Endodermal cell (in vitro differentiated cells): Measurements from ENCODE around the gene ZNF577. TPM values are rescaled to one million over a fixed set of nuclear protein-coding genes. Genes with fewer than 3 reads are reported as not detected.

Experiments
- DNase-seq: peaks from one replicate; pipeline ENCODE4 v3.0.0-alpha.2; 2017
- H3K27ac ChIP-seq: 2 replicates; pipeline ENCODE4 v1.5.1; 2013; ENCODE audit warnings: mild to moderate bottlenecking, low read depth, low read length, moderate library complexity
- H3K27me3 ChIP-seq: 2 replicates; pipeline ENCODE4 v1.6.1; 2013; ENCODE audit warnings: mild to moderate bottlenecking, low read length, moderate library complexity; ENCODE audit not compliant: insufficient read depth, control insufficient read depth, poor library complexity, severe bottlenecking
- H3K36me3 ChIP-seq: 2 replicates; pipeline ENCODE4 v1.7.0; 2013; ENCODE audit warnings: mild to moderate bottlenecking, low read length, moderate library complexity; ENCODE audit not compliant: control insufficient read depth, insufficient read depth
- H3K4me1 ChIP-seq: one replicate; pipeline ENCODE4 v1.7.0; 2013; ENCODE audit warnings: low read length; ENCODE audit not compliant: control insufficient read depth, insufficient read depth
- H3K4me3 ChIP-seq: 2 replicates; pipeline ENCODE4 v1.5.1; 2013; ENCODE audit warnings: mild to moderate bottlenecking, low read length, moderate library complexity
- H3K9ac ChIP-seq: 2 replicates; pipeline ENCODE4 v1.6.1; 2013; ENCODE audit warnings: mild to moderate bottlenecking, low read length, moderate library complexity; ENCODE audit not compliant: poor library complexity, severe bottlenecking; ENCODE audit errors: extremely low read depth
- H3K9me3 ChIP-seq: 2 replicates; pipeline ENCODE4 v1.6.1; 2013; ENCODE audit warnings: mild to moderate bottlenecking, low read length, moderate library complexity; ENCODE audit not compliant: control insufficient read depth
- H3K27ac Mint-ChIP-seq: 2 replicates; pipeline ENCODE4 v1.8.0; 2020; ENCODE audit warnings: mixed read lengths
- H3K27me3 Mint-ChIP-seq: 2 replicates; pipeline ENCODE4 v1.8.0; 2021; ENCODE audit warnings: mild to moderate bottlenecking, mixed read lengths; ENCODE audit not compliant: insufficient read depth
- H3K36me3 Mint-ChIP-seq: 2 replicates; pipeline ENCODE4 v1.8.0; 2020; ENCODE audit warnings: low read depth, mixed read lengths
- H3K4me1 Mint-ChIP-seq: 2 replicates; pipeline ENCODE4 v1.8.0; 2020; ENCODE audit warnings: mixed read lengths
- H3K4me3 Mint-ChIP-seq: 2 replicates; pipeline ENCODE4 v1.8.0; 2020; ENCODE audit warnings: mild to moderate bottlenecking, moderate library complexity, mixed read lengths
- H3K9me3 Mint-ChIP-seq: 2 replicates; pipeline ENCODE4 v1.8.0; 2020; ENCODE audit warnings: mild to moderate bottlenecking, mixed read lengths
- WGBS, 2 experiments: methylation state at CpG; one replicate each; pipeline versions ENCODE4 v1.1.5 to v1.1.7; 2013; ENCODE audit warnings: missing lambda C conversion rate in 2 of 2, mixed read lengths in 1 of 2; ENCODE audit not compliant: insufficient coverage in 1 of 2, insufficient read length in 1 of 2; 5-methylcytosine and 5-hydroxymethylcytosine counted together
- total RNA-seq, 2 donors: library from RNA; stranded (reverse); fragmentation: NEBNext Ultra II Directional in 1 of 2; extraction: Animal tissue kit (Norgen Biotek cat#: 25700) in 1 of 2; gene quantifications; 2 replicates in 1 of 2; 3 replicates in 1 of 2; pipeline ENCODE4 v1.2.1, GENCODE V29; 2021
- TF ChIP-seq, protein P1 (sequence below): fragments of 200-600 bp; sonication (generic); conservative IDR thresholded peaks from 2 replicates; pipeline ENCODE4 v1.5.0; 2021; ENCODE audit warnings: antibody characterized with exemption, mild to moderate bottlenecking

The ZNF577 gene
- total RNA-seq, 2 donors from 2014 or later: 25.8 to 31.1 TPM

DNA sequence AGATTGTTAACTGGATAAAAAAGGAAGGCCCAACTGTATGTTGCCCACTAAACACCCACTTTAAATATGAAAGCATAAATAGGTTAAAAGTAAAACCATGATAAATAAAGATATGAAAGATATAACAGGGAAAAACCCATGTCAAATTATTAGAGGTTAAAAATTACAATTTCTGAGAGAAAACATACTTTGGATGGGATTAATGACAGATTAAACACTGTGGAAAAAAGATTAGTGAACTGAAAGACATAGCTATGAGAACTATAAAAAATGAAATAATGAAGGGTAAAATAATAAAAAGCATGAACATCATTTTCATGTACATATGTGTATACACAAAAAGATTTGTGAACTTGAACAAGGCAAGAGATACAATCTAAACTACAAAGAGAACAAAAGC lies 2.2 kb upstream of the ZNF577 start:
- no peaks in the 10 kb centered on the region for H3K4me1 Mint-ChIP-seq

DNA sequence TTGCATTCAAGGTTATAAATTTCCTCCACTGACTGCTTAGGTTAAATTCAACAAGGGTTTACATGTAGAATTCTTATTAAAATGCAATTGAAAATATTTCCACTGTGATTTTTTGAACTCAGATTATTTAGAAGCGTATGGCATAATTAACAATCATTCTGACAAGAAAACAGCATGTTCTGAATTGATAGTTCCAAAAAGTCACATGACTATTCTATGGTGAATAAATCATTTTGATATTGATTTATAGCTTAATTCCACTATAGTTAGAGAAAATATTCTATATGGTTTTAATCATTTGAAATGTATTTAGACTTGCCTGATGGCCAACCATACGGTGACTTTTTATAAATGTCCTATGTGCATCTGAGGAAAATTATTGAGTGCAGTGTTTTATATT lies 3.0 kb downstream of the ZNF577 start:
- Histone ChIP-seq H3K9ac (no peak overlapping the region), H3K9me3 (peaks cover 100% of the 10 kb centered on the region), H3K27ac (no peak overlapping the region), H3K4me1 (no peaks in the 10 kb centered on the region), H3K4me3 (peak overlapping the region; percentile 85), H3K36me3 (peaks cover 94% of the 10 kb centered on the region), H3K27me3 (no peaks in the 10 kb centered on the region)
- TF ChIP-seq, protein P1, sequence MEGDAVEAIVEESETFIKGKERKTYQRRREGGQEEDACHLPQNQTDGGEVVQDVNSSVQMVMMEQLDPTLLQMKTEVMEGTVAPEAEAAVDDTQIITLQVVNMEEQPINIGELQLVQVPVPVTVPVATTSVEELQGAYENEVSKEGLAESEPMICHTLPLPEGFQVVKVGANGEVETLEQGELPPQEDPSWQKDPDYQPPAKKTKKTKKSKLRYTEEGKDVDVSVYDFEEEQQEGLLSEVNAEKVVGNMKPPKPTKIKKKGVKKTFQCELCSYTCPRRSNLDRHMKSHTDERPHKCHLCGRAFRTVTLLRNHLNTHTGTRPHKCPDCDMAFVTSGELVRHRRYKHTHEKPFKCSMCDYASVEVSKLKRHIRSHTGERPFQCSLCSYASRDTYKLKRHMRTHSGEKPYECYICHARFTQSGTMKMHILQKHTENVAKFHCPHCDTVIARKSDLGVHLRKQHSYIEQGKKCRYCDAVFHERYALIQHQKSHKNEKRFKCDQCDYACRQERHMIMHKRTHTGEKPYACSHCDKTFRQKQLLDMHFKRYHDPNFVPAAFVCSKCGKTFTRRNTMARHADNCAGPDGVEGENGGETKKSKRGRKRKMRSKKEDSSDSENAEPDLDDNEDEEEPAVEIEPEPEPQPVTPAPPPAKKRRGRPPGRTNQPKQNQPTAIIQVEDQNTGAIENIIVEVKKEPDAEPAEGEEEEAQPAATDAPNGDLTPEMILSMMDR: no peak
- 94 to 100% methylated on average over 1 to 2 of the region's 2 CpGs for WGBS, 2 experiments
- DNase-seq: no peak
- Mint-ChIP-seq H3K4me3 (no peak overlapping the region), H3K9me3 (peaks cover 80% of the 10 kb centered on the region), H3K36me3 (peaks cover 82% of the 10 kb centered on the region), H3K4me1 (peaks cover 4% of the 10 kb centered on the region), H3K27me3 (no peaks in the 10 kb centered on the region), H3K27ac (no peak overlapping the region)

More for the DNA sequence above, 2.2 kb upstream of the ZNF577 start:
- TF ChIP-seq, protein P1: no peak
- Histone ChIP-seq H3K4me1 (no peaks in the 10 kb centered on the region), H3K9me3 (peaks cover 100% of the 10 kb centered on the region), H3K4me3 (peak overlapping the region; percentile 85), H3K27me3 (no peaks in the 10 kb centered on the region), H3K9ac (no peak overlapping the region), H3K36me3 (peaks cover 96% of the 10 kb centered on the region), H3K27ac (no peak overlapping the region)
- no peaks in the 10 kb centered on the region for H3K27me3 Mint-ChIP-seq
- DNase-seq: no peak
- no peak overlapping the region for H3K27ac Mint-ChIP-seq
- peaks cover 87% of the 10 kb centered on the region for H3K36me3 Mint-ChIP-seq
- H3K4me3 Mint-ChIP-seq: no peak overlapping the region
- peaks cover 92% of the 10 kb centered on the region for H3K9me3 Mint-ChIP-seq

DNA sequence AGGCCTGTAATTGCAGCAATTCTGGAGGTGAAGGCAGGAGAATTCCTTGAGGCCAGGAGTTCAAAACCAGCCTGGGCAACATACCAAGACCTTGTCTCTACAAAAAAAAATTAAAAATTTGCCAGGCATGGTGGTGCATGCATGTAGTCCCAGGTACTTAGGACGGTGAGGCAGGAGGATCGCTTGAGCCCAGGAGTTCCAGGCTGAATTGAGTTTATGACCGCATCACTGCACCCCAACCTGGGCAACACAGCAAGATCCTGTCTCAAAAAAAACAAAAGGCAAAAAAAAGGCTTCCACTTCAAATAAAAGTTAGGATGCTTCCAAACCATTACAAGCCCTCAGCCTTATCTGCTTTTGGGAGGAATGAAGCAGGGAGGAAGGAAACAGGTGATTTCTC lies 5.2 kb downstream of the ZNF577 start:
- Histone ChIP-seq H3K9ac (no peak overlapping the region), H3K27ac (no peak overlapping the region), H3K9me3 (peaks cover 100% of the 10 kb centered on the region), H3K4me1 (no peaks in the 10 kb centered on the region), H3K4me3 (peak overlapping the region; percentile 9), H3K27me3 (no peaks in the 10 kb centered on the region), H3K36me3 (peaks cover 98% of the 10 kb centered on the region)
- Mint-ChIP-seq H3K36me3 (peaks cover 85% of the 10 kb centered on the region), H3K9me3 (peaks cover 80% of the 10 kb centered on the region), H3K27me3 (no peaks in the 10 kb centered on the region), H3K4me1 (peaks cover 4% of the 10 kb centered on the region), H3K4me3 (no peak overlapping the region), H3K27ac (no peak overlapping the region)
- 95 to 96% methylated on average over 2 to 3 of the region's 3 CpGs for WGBS, 2 experiments
- TF ChIP-seq, protein P1: no peak
- DNase-seq: no peak
